Effector memory CD4-positive, alpha-beta T cell (primary cell): ENCODE measurements around the gene CITED2.

Experiments
- DNase-seq, 3 donors: peaks; one replicate each; pipeline ENCODE4 v3.0.0-alpha.2; 2020
- H3K27ac ChIP-seq: 2 replicates; pipeline ENCODE4 v1.7.0; 2013; ENCODE audit warnings: mild to moderate bottlenecking, low read length, moderate library complexity; ENCODE audit not compliant: insufficient read depth, poor library complexity, severe bottlenecking
- H3K27me3 ChIP-seq: replicated peaks from 2 replicates; pipeline ENCODE4 v1.7.0; 2013; ENCODE audit warnings: mild to moderate bottlenecking, low read length; ENCODE audit not compliant: insufficient read depth, control insufficient read depth, poor library complexity, severe bottlenecking
- H3K36me3 ChIP-seq: 2 replicates; pipeline ENCODE4 v1.7.0; 2013; ENCODE audit warnings: mild to moderate bottlenecking, low read length, moderate library complexity; ENCODE audit not compliant: control insufficient read depth, insufficient read depth
- H3K4me1 ChIP-seq: 2 replicates; pipeline ENCODE4 v1.7.0; 2013; ENCODE audit warnings: low read length, mild to moderate bottlenecking; ENCODE audit not compliant: control insufficient read depth, insufficient read depth, poor library complexity, severe bottlenecking
- H3K4me3 ChIP-seq: 2 replicates; pipeline ENCODE4 v1.7.0; 2013; ENCODE audit warnings: low read length, low read depth, mild to moderate bottlenecking; ENCODE audit not compliant: insufficient read depth, poor library complexity, severe bottlenecking
- H3K9me3 ChIP-seq: 2 replicates; pipeline ENCODE4 v1.7.0; 2013; ENCODE audit warnings: mild to moderate bottlenecking, low read length, moderate library complexity; ENCODE audit not compliant: control insufficient read depth

Gene CITED2

GRCh38 chr6:139406577-139407343 is 32.3 kb upstream of the CITED2 start:
- Histone ChIP-seq H3K4me1 (no peaks in the 10 kb centered on the region), H3K27me3 (no peaks in the 10 kb centered on the region), H3K27ac (no peak overlapping the region), H3K4me3 (no peak overlapping the region), H3K36me3 (no peaks in the 10 kb centered on the region), H3K9me3 (no peaks in the 10 kb centered on the region)
- DNase-seq, result no peak

DNA sequence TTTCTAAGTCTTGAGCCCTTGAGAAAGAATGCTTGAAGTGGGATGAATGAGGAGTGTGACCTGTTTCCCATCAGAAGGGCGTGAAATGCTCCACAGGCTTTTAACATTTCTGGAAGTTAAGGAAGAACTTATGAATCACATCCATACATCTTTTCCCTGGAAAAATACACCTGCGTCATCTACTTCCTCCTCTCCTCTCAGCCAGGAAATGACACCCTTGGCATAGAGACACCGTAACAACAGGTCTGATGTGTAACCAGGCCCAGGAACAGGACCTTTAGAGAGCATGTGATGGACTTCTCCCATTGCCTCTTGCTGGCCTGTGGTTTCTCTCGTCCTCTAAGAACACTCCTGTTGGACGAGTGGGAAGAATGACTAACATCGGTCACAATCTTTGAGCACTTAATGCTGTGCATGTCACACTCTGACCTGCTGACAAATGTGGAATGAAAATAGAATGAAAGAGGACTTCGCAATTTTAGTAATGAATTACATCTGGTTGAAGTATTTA is 28.5 kb upstream of the CITED2 start:
- H3K27ac ChIP-seq, result no peak overlapping the region
- DNase-seq, result no peak
- H3K4me1 ChIP-seq, result no peaks in the 10 kb centered on the region
- H3K9me3 ChIP-seq, result no peaks in the 10 kb centered on the region
- H3K36me3 ChIP-seq, result no peaks in the 10 kb centered on the region
- H3K27me3 ChIP-seq, result no peaks in the 10 kb centered on the region
- no peak overlapping the region for H3K4me3 ChIP-seq

- Histone ChIP-seq H3K27me3 (no peaks in the 10 kb centered on the region), H3K9me3 (no peaks in the 10 kb centered on the region), H3K27ac (no peak overlapping the region), H3K4me3 (no peak overlapping the region), H3K4me1 (no peaks in the 10 kb centered on the region), H3K36me3 (no peaks in the 10 kb centered on the region)
- DNase-seq, result no peak
Observed at GRCh38 chr6:139398658-139399057, 24.2 kb upstream of the CITED2 start.

DNA sequence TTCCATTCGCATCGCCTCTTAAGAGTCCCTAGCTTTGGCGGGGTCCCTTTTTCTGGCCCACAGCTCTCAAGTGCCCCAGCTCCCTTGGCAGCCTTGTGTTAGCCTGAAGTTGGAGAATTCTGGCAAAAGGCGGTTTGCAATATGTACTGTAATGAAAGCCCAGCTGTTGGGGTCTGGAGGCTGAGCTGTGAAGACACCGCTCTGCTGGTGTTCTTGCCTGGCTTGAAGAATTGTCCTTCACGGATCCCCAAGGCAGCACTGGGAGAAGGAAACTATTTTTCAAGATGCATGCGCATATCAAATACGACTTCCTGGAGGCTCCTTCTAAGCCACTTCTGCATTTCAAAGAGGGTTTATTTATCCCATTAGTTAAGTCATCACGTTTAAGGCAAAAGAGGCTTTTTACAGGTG is 21.4 kb upstream of the CITED2 start:
- Histone ChIP-seq H3K36me3 (no peaks in the 10 kb centered on the region), H3K4me1 (no peaks in the 10 kb centered on the region), H3K27ac (no peak overlapping the region), H3K4me3 (no peak overlapping the region), H3K9me3 (no peaks in the 10 kb centered on the region), H3K27me3 (no peaks in the 10 kb centered on the region)
- no peak for DNase-seq

GRCh38 chr6:139395371-139395770 is 20.9 kb upstream of the CITED2 start:
- no peaks in the 10 kb centered on the region for H3K27me3 ChIP-seq
- H3K27ac ChIP-seq, result no peak overlapping the region
- H3K36me3 ChIP-seq, result no peaks in the 10 kb centered on the region
- no peak overlapping the region for H3K4me3 ChIP-seq
- no peak for DNase-seq
- no peaks in the 10 kb centered on the region for H3K4me1 ChIP-seq
- no peaks in the 10 kb centered on the region for H3K9me3 ChIP-seq

DNA sequence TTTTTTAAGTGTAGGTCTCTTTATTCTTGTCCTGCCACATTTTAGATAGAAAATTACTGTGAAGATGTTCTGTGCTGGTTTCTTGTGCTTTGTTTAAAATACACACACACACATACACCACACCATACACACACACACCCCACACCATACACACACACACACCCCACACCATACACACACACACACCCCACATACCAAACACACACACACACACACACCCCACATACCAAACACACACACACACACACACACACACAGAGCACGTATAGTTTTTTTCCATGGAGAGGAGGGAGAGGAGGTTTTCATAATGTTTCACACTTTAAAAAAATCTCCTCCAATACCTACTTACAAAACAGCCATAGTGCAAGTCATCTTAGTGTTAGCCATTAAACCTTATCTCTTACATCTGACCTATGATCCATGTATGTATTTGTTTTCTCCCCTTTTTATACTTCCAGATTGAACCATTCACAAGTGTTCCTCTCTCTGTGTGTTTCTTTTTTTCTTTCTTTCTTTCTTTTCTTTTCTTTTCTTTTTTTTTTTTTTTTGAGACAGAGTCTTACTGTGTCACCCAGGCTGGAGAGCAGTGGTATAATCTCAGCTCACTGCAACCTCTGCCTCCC is 19.7 kb upstream of the CITED2 start:
- Histone ChIP-seq H3K4me3 (no peak overlapping the region), H3K27ac (no peak overlapping the region), H3K9me3 (no peaks in the 10 kb centered on the region), H3K36me3 (no peaks in the 10 kb centered on the region), H3K4me1 (no peaks in the 10 kb centered on the region), H3K27me3 (no peaks in the 10 kb centered on the region)
- no peak for DNase-seq

- Histone ChIP-seq H3K4me3 (no peak overlapping the region), H3K9me3 (no peaks in the 10 kb centered on the region), H3K36me3 (no peaks in the 10 kb centered on the region), H3K27me3 (no peaks in the 10 kb centered on the region), H3K27ac (no peak overlapping the region), H3K4me1 (no peaks in the 10 kb centered on the region)
- DNase-seq, result no peak
Observed at GRCh38 chr6:139392794-139393193, 18.3 kb upstream of the CITED2 start.

DNA sequence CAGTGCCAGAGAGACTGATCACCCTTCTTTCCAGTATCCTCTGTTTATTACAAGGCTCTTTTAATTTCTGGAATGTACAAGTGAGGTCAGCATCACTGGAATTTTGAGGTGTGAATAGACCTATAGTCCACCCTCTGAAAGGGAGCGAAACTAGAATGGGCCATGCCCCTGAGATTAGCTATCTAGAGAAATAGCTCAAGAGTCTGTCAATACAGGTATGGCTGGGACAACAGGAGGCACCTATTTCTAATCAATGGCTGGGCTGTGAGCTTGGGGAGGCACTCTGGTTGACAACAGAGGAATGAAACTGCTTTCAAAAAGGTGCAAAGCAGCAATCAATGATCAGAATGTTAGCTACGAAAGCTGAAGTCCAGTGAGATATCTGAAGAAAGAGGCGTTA is 17.3 kb upstream of the CITED2 start:
- no peaks in the 10 kb centered on the region for H3K36me3 ChIP-seq
- no peak overlapping the region for H3K4me3 ChIP-seq
- DNase-seq, result no peak

GRCh38 chr6:139390447-139390846 is 16.0 kb upstream of the CITED2 start:
- H3K4me1 ChIP-seq, result no peaks in the 10 kb centered on the region
- no peak for DNase-seq
- H3K36me3 ChIP-seq, result no peaks in the 10 kb centered on the region
- no peak overlapping the region for H3K27ac ChIP-seq
- no peak overlapping the region for H3K4me3 ChIP-seq
- no peaks in the 10 kb centered on the region for H3K27me3 ChIP-seq
- H3K9me3 ChIP-seq, result no peaks in the 10 kb centered on the region

More for the DNA sequence above, 17.3 kb upstream of the CITED2 start:
- Histone ChIP-seq H3K4me1 (no peaks in the 10 kb centered on the region), H3K9me3 (no peaks in the 10 kb centered on the region), H3K27ac (no peak overlapping the region), H3K27me3 (no peaks in the 10 kb centered on the region)

DNA sequence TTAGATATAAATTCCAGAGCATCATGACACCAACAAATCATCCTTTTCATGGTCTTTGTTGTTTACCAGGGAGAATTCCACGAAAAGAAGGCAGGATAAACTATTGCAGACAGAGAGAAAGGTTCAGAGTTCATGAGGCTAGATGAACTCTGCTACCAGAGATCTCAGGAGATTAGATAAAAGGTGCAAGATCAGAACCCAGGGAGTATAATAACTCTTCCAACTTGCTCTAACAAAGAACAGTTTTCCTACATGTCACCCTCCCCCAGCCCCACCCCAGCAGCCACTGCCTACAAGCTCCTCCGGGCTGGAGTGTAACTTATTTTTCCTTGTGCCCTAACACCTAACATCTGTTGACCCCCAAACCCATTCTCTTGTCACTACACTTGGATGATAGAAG is 13.9 kb upstream of the CITED2 start:
- Histone ChIP-seq H3K27ac (no peak overlapping the region), H3K4me3 (no peak overlapping the region), H3K4me1 (no peaks in the 10 kb centered on the region), H3K27me3 (no peaks in the 10 kb centered on the region), H3K9me3 (no peaks in the 10 kb centered on the region), H3K36me3 (no peaks in the 10 kb centered on the region)
- DNase-seq, result no peak
